ENCODE measurements around the gene DMAC2. TPM values are rescaled to one million over a fixed set of nuclear protein-coding genes. Genes with fewer than 3 reads are reported as not detected.
"Not testable (repeated sequence)": the region's sequence is repeated elsewhere in the genome, so short reads cannot be mapped to it uniquely, and the experiment has no call there.

The DMAC2 gene
- total RNA-seq, 1 donor from 2014 or later, result 58.4 TPM

GRCh38 chr19:41442473-41443355 is 3.0 kb upstream of the DMAC2 start, which contains the start of gene ERICH4:
ERICH4 (plus strand) TSS chr19:41443156; CDS start chr19:41443170, 14 bp downstream.
- no peak for DNase-seq (ENCODE audit: low read depth)

- DNase-seq (ENCODE audit: low read depth), result no peak
These were observed 1.7 kb upstream of the DMAC2 start for GRCh38 chr19:41441321-41441945.

GRCh38 chr19:41437944-41438574 is 1.7 kb downstream of the DMAC2 start:
- DNase-seq (ENCODE audit: low read depth), result no peak

GRCh38 chr19:41436674-41436951 is 3.1 kb downstream of the DMAC2 start:
- no peak for DNase-seq (ENCODE audit: low read depth)

- DNase-seq (ENCODE audit: low read depth), result no peak
These were observed 3.6 kb downstream of the DMAC2 start for GRCh38 chr19:41435936-41436673.

GRCh38 chr19:41435376-41435775 is 4.3 kb downstream of the DMAC2 start:
- not testable (repeated sequence) for DNase-seq (ENCODE audit: low read depth)

- no peak for DNase-seq (ENCODE audit: low read depth)
These were observed 5.3 kb downstream of the DMAC2 start for GRCh38 chr19:41434450-41434849.

GRCh38 chr19:41433171-41433570 is 6.5 kb downstream of the DMAC2 start:
- no peak for DNase-seq (ENCODE audit: low read depth)

- DNase-seq (ENCODE audit: low read depth), result no peak
These were observed 8.0 kb downstream of the DMAC2 start for GRCh38 chr19:41431426-41432386.

GRCh38 chr19:41430922-41431321 is 8.8 kb downstream of the DMAC2 start:
- no peak for DNase-seq (ENCODE audit: low read depth)

- DNase-seq (ENCODE audit: low read depth), result no peak
These were observed 11.2 kb downstream of the DMAC2 start for GRCh38 chr19:41428481-41428859.

GRCh38 chr19:41427647-41428480 is 11.8 kb downstream of the DMAC2 start:
- no peak for DNase-seq (ENCODE audit: low read depth)

- peak; percentile 30 for DNase-seq (ENCODE audit: low read depth)
These were observed 12.6 kb downstream of the DMAC2 start, which contains the start of gene B3GNT8 for GRCh38 chr19:41426952-41427646. B3GNT8 (minus strand) TSS chr19:41427374; CDS start chr19:41426778, 596 bp downstream.

GRCh38 chr19:41426116-41426841 is 13.4 kb downstream of the DMAC2 start:
- no peak for DNase-seq (ENCODE audit: low read depth)

GRCh38 chr19:41425174-41426115 is 14.3 kb downstream of the DMAC2 start:
- DNase-seq (ENCODE audit: low read depth), result no peak

GRCh38 chr19:41424335-41425173 is 15.2 kb downstream of the DMAC2 start:
- no peak for DNase-seq (ENCODE audit: low read depth)

GRCh38 chr19:41422955-41423354 is 16.8 kb downstream of the DMAC2 start:
- no peak for DNase-seq (ENCODE audit: low read depth)
